Measurements from ENCODE around the gene FZD8.

DNA sequence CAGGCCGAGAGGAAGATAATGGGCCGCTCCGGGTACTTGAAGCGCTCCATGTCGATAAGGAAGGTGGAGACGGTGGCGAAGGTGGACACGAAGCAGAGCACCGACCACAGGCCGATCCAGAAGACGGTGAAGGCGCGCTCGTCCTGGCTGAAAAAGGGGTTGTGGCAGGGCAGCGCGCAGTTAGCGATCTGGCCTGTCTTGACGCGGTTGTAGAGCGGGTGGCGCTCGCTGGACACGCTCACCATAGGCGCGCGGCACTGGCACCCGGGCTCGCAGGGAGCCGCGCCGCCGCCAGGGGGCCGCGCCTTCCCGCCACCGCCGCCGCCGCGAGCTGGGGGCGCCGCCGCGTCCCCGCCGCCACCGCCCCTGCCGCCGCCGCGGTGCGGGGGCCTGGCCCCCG, 1.6 kb downstream of the FZD8 start:
- no peak for TF ChIP-seq GATA2 (IDR thresholded peaks at IDR 0.05; ENCODE audit: low read depth, low read length)
- TF ChIP-seq GATA3 (IDR thresholded peaks at IDR 0.05; ENCODE audit: low read depth, low read length), result no peak
